Measurements from ENCODE around the gene RHEBL1.

Gene RHEBL1

GRCh38 chr12:49037111-49037946 lies 32.5 kb downstream of the RHEBL1 start:
- no peak for DNase-seq (ENCODE audit: low read depth in 2 of 2)

DNA sequence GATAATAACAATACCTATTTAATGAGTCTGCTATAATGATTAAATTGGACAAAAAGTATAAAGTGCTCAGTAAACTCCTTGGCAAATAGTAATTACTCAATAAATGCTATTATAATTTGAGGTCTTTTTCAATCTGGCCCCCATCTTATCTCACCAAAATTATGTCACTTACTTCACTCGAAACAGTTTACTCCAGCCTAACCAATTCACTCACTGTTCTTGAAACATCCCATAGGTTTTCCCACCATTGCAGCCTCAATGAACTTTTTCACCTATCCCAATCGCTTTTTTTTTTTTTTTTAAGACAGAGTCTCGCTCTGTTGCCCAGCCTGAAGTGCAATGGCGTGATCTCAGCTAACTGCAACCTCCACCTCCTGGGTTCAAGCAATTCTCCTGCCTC lies 33.8 kb downstream of the RHEBL1 start:
- DNase-seq (ENCODE audit: low read depth in 2 of 2) = no peak

DNA sequence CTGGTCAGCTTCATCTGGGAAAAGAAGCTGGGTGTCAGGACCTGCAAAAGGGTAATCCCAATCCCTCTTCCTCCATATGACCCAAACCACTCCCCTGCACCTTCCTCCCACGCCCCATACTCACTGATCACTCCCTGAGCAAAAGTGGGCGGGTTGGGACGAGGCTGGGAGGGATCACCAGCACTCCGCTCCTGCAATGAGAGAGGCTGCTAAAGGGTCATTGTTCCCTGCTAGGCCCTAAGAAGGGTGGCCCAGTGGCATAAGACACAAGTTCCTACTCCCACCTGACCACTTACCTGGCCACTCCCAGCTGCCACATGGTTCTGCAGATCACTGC lies 35.5 kb downstream of the RHEBL1 start:
- no peak for DNase-seq (ENCODE audit: low read depth in 2 of 2)

GRCh38 chr12:49033611-49034285 lies 36.0 kb downstream of the RHEBL1 start:
- DNase-seq (ENCODE audit: low read depth in 2 of 2) = no peak

GRCh38 chr12:49032679-49033447 lies 36.9 kb downstream of the RHEBL1 start:
- DNase-seq (ENCODE audit: low read depth in 2 of 2) = no peak

GRCh38 chr12:49032276-49032675 lies 37.5 kb downstream of the RHEBL1 start:
- no peak for DNase-seq (ENCODE audit: low read depth in 2 of 2)

DNA sequence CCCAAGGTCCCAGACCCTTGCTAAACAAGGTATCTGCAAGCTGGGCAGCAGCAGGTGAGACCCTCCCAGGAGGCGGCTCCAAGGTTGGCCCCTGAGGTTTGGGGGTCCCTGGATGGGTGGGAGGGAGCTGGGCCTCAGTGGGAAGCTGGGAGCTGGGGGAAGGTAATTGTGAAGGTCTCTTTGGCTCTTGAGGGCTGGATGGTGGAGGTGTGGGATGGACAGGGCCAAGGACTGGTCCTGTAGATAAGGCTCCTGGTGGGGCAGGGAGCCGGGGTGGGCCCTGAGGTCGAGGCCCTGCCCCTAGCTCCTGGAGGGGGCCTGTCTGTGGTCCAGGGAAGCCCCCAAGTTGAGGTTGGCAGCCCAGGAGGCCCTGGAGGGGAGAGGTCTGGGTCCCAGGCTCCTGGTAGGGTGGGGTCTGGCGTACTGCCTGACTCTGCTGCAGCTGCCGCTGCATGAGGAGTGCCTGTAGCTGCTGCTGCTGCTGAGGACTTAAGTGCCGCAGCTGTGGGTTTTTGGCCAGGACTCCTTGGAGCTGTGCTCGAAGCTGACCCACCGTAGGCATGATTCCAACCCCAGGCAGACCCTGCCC lies 38.1 kb downstream of the RHEBL1 start:
- no peak for DNase-seq (ENCODE audit: low read depth in 2 of 2)

DNA sequence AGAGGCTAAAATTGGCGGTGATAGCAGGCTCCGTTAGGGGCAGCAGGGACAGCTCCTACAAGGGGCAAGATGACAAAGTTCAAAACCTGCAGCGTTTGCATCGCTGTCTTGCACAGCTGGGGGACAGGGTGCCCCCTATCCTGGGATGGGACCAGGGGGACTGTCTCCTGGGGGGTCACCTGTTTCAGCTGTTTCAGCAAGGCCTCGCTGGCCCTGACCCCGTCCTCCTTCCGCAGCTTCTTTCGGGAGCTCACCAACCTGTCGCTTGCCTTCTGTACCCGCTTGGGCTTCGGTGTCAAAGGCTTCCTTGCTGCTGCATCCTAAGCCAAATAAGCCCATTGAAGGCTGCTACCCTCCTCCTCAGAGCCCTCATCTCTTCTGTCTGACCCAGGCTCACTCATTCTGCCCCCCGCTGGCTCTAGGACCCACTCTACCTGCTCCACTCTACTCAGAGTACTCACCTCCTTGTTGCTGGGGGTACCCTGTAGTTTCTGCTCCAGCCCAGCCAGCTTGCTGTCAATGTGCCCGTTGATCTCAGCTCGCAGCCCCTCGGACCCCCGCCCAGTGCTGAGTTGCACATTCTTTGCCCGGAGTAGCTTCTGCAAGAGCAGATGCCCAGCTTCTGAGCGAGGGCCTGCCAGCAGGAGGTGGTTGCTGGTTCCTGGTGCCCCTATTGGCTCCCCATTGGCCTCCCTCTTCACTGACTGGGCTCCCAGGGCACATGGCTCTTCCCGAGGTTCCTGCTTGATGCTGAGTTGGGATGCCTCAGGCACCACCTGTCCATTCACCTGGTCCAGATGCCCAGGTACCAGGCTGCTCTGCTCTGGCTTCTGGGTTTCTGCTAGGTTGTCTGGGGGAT lies 38.8 kb downstream of the RHEBL1 start:
- DNase-seq (ENCODE audit: low read depth in 2 of 2) = no peak

DNA sequence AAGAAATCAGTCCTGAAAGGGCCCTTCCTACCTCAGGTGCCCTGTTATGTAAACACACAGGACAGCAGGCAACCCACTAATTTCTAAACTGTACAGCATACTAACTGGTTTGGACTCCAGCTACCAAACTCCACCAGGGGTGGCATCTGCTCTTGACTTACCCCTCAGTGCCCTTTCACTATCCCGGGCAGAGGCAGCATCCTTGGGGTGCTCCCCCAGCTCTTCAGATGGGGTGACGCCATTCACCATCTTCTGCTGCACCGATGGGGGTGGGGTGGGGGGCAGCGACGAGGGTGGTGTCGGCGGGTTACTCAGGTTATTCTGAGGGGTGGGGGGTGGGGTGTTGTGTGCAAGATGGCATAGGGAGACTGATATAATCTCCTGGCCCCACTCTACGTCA lies 39.7 kb downstream of the RHEBL1 start:
- DNase-seq (ENCODE audit: low read depth in 2 of 2) = no peak

- no peak for DNase-seq (ENCODE audit: low read depth in 2 of 2)
These were observed 41.0 kb downstream of the RHEBL1 start for GRCh38 chr12:49028666-49029275.

DNA sequence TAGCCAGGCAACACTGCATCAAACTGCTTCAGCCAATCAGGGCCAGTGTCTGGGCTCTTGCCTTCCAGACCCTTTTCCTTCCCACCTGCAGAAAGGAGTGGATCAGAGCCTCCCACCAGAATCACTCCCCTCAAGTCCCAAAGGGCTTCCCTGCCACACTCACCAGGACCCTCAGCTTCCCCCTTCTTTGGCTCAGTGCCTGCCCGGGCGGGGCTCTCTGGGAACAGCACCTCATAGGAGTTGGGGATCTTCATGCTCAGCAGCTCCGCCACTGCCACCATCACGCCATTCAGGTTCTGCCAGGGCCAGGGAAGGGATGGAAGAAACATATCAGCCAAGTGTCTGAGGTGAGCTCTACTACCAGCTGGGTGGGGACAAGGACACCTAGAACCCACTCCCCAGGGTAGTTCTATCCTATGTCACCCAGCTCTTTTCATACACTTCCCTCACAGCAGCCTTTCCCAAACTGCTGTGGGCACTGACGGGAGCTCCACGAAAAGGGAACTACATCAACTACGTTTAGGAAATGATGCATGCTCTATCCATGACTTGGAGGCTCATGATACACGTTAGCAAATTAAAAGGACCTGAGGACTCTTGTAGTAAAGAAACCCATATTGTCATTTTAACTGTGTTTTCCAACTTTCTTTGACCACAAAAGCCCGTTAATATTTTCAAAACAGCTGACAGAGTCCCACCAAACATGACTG lies 41.8 kb downstream of the RHEBL1 start:
- no peak for DNase-seq (ENCODE audit: low read depth in 2 of 2)

DNA sequence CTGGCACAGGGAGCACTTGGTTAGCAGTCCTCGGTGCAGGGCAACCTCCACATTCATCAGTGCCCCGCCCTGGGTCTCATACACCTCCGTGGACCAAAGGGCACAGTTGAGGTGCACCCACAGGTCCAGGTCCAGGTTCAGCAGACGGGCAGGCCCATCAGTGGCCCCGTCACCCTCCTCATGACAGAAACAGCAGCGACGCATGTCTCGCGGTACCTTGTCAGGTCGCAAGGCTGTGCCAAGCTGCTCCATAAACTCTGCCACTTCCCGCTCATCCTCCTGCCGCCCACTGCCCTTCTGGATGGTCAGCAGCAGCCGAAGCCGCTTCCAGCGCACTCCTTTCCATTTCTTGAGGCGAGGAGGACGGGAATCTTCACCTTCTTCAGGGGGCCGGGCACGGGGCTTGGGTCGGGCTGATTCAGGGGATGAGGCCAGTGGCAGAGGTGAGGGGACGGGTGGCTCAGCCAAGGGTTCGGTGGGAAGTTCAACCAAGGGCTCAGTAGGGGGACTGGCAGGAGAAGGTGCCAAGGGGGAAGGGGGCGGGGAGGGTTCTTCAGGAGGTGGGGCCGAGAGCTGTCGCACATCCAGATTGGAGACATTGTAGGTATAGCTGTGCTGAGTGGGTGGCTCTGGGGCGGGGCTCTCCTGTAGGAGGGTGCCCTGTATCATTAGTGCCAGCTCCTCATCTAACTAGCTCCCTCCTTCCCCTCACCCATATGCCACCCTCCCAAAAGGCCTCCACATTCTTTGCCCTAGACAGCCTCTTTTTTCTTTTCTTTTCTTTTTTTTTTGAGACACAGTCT lies 42.9 kb downstream of the RHEBL1 start:
- DNase-seq (ENCODE audit: low read depth in 2 of 2) = no peak

- DNase-seq (ENCODE audit: low read depth in 2 of 2) = no peak
These were observed 43.7 kb downstream of the RHEBL1 start for GRCh38 chr12:49026101-49026500.

DNA sequence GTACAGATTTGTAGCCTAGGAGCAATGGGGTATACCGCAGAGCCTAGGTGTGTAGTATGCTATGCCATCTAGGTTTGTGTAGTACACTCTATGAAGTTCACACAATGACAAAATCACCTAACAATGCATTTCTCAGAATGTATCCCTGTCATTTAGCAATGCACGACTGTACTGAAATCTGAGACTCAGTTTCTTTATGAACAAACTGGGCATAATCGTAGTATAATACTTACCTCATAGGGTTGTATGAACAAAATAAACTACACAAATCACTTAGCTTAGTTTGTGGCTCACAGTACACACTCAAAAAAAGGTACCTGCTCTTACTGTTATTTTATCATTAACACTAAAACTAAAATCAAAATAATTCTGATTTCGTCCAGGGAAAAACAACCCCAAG lies 44.3 kb downstream of the RHEBL1 start:
- DNase-seq (ENCODE audit: low read depth in 2 of 2) = no peak

DNA sequence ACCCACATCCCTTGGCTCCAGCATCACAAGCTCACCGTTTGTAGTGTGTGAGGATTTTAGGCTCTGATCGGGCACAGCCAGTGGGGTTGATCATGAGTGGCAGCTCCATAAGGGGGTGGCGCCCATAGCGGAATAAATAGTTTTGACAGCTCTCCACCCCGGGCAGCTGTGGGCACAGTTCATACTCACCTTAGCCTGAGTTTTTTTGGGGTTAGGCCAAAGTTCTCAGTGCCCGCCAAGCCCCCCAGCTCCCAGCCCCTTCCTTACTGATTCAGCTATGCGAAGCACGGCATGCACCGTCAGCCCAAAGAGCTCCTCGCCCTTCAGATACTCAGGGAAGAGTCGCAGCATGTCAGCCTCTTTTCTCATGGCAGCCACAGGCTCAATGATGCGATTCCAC lies 45.2 kb downstream of the RHEBL1 start:
- no peak for DNase-seq (ENCODE audit: low read depth in 2 of 2)

- no peak for DNase-seq (ENCODE audit: low read depth in 2 of 2)
These were observed 46.0 kb downstream of the RHEBL1 start for GRCh38 chr12:49023812-49024211.

- no peak for DNase-seq (ENCODE audit: low read depth in 2 of 2)
These were observed 47.1 kb downstream of the RHEBL1 start for GRCh38 chr12:49022558-49023178.

DNA sequence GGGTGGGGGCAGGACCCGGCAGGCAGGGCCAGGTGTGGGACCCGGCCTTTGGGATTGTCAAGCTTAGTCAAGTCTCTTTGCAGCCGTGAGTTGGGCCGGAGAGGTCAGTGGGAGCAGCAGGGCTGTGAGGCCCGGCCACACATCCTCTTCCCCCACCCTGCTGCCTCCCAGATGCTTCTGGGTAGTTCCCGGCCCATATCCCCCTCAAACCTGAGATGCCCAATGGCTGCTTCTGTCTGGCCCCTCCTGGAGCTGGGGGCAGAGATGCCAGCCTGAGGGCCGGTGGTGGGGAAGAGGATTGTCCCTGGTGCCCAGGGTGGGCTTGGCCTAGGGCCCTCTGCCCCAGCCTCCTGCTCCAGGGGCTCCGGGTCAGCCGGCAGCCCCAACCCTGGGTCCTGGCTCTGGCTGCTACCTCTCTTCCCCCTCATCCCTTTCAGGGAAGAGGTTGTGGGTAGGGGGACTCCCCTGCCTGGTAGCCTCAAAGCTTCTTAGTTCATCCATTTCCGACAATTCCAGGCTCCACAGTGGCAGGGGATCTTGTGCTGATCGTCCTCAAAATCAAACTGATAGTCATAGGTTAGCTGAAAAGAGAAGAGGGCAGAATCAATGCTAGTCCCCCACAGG lies 48.4 kb downstream of the RHEBL1 start:
- no peak for DNase-seq (ENCODE audit: low read depth in 2 of 2)

DNA sequence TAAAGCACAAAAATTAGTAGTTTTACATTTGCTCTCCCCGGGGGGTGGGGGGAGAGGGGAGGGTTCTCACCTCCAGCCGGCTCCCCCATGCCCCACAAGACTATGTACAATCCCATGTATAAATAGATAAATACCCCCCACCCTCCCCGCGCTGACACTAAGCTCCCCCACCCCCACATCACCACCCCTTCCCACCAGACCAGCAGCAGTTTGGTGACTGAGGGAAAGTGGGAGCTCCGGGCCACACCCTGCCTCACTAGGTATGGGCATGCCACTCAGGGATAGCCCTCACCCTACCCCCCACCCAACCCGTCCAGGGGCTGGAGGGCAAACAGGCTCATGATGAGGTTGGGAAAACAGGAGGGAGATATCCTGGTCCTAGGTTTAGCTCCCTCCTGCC lies 49.3 kb downstream of the RHEBL1 start:
- DNase-seq (ENCODE audit: low read depth in 2 of 2) = no peak

All from stimulated activated CD4-positive, alpha-beta T cell treated with anti-CD3 and anti-CD28 coated beads, Interleukin-12 subunit alpha, Interleukin-12 subunit beta, amount 100 ng/mL, for 24 hours (primary cell).